Activated naive CD4-positive, alpha-beta T cell treated with anti-CD3 and anti-CD28 coated beads, Interleukin-2, amount 10 ng/mL, durations not matched to agents 7 days and 5 days (primary cell): Measurements from ENCODE around the gene ZNF282.

Source experiments
- CTCF ChIA-PET: fragments of 350-600 bp; sonication (Branson Sonifier 250); formaldehyde crosslinking; loops from one replicate; lab custom pipeline; 2021; ENCODE audit warnings: antibody characterized with exemption; lab: Charles Lee
- DNase-seq: peaks from one replicate; pipeline ENCODE4 v3.0.0-alpha.2; 2020
- H3K27ac Mint-ChIP-seq: one replicate; pipeline ENCODE4 v1.8.0; 2021; ENCODE audit warnings: mild to moderate bottlenecking, moderate library complexity, mixed read lengths
- H3K27me3 Mint-ChIP-seq: one replicate; pipeline ENCODE4 v1.8.0; 2021; ENCODE audit warnings: mild to moderate bottlenecking, mixed read lengths
- H3K36me3 Mint-ChIP-seq: one replicate; pipeline ENCODE4 v1.8.0; 2021; ENCODE audit warnings: mixed read lengths
- H3K4me1 Mint-ChIP-seq: one replicate; pipeline ENCODE4 v1.8.0; 2021; ENCODE audit warnings: mixed read lengths
- H3K4me3 Mint-ChIP-seq: one replicate; pipeline ENCODE4 v1.8.0; 2021; ENCODE audit warnings: mild to moderate bottlenecking, moderate library complexity, mixed read lengths
- H3K9me3 Mint-ChIP-seq: one replicate; pipeline ENCODE4 v1.8.0; 2021; ENCODE audit warnings: mixed read lengths

ZNF282 gene

GRCh38 chr7:149195180-149196150, at the start of gene ZNF282:
Gene ZNF282 (plus strand): TSS chr7:149195546. CDS start chr7:149195590, 44 bp downstream.
- Mint-ChIP-seq H3K27ac (peak within 1 kb of the TSS; percentile 79), H3K9me3 (no peaks in the 10 kb centered on the region), H3K27me3 (peaks cover 12% of the 10 kb centered on the region), H3K4me1 (peaks cover 48% of the 10 kb centered on the region), H3K4me3 (peak within 1 kb of the TSS; percentile 82), H3K36me3 (peaks cover 25% of the 10 kb centered on the region)
- DNase-seq, result peak; percentile 85
- CTCF ChIA-PET, result interaction anchor here (0.5 to 2.1 kb wide), 12 partner anchors 13 to 430 kb away, joined by 3 to 7 read pairs (median 5); partner anchors contain the start of genes ZNF398 and ZNF783

- Mint-ChIP-seq H3K4me3 (peak within 1 kb of the TSS; percentile 82), H3K36me3 (peaks cover 12% of the 10 kb centered on the region), H3K27me3 (no peaks in the 10 kb centered on the region), H3K27ac (peak within 1 kb of the TSS; percentile 89), H3K9me3 (no peaks in the 10 kb centered on the region), H3K4me1 (peaks cover 35% of the 10 kb centered on the region)
- CTCF ChIA-PET, result interaction anchor here (0.7 to 2.8 kb wide), 6 partner anchors 8 to 82 kb away, joined by 3 to 29 read pairs (median 4); partner anchors contain the start of gene ZNF425
- peak; percentile 81 for DNase-seq
Measured at GRCh38 chr7:149147072-149147751, 48.1 kb upstream of the ZNF282 start, which contains the start of gene ZNF398. Gene ZNF398 (plus strand): TSS chr7:149147453. CDS start chr7:149147743, 290 bp downstream.

- peaks cover 35% of the 10 kb centered on the region for H3K4me1 Mint-ChIP-seq
- CTCF ChIA-PET, result interaction anchor here (0.7 to 2.8 kb wide), 8 partner anchors 9 to 275 kb away, joined by 3 to 29 read pairs (median 4); partner anchors contain the start of gene ZNF425
- H3K9me3 Mint-ChIP-seq, result no peaks in the 10 kb centered on the region
- peak; percentile 77 for DNase-seq
- no peaks in the 10 kb centered on the region for H3K27me3 Mint-ChIP-seq
- H3K4me3 Mint-ChIP-seq, result peak overlapping the region; percentile 82
- peaks cover 12% of the 10 kb centered on the region for H3K36me3 Mint-ChIP-seq
- peak overlapping the region; percentile 85 for H3K27ac Mint-ChIP-seq
Measured at GRCh38 chr7:149147752-149148653, 47.3 kb upstream of the ZNF282 start.

- CTCF ChIA-PET, result no interaction called here
- Mint-ChIP-seq H3K9me3 (no peaks in the 10 kb centered on the region), H3K27ac (no peak overlapping the region), H3K27me3 (no peaks in the 10 kb centered on the region), H3K36me3 (peaks cover 28% of the 10 kb centered on the region), H3K4me1 (peaks cover 23% of the 10 kb centered on the region), H3K4me3 (no peak overlapping the region)
- DNase-seq, result no peak
Measured at GRCh38 chr7:149150981-149151380, 44.4 kb upstream of the ZNF282 start.

GRCh38 chr7:149153346-149153745, 42.0 kb upstream of the ZNF282 start:
- CTCF ChIA-PET, result interaction anchor here (1.7 kb wide), 1 partner anchor 39 kb away, joined by 3 read pairs; no protein-coding TSS in a partner anchor
- Mint-ChIP-seq H3K36me3 (peaks cover 35% of the 10 kb centered on the region), H3K9me3 (no peaks in the 10 kb centered on the region), H3K27ac (no peak overlapping the region), H3K4me1 (peaks cover 16% of the 10 kb centered on the region), H3K27me3 (no peaks in the 10 kb centered on the region), H3K4me3 (no peak overlapping the region)
- no peak for DNase-seq

- H3K9me3 Mint-ChIP-seq, result no peaks in the 10 kb centered on the region
- CTCF ChIA-PET, result interaction anchor here (1.7 kb wide), 1 partner anchor 39 kb away, joined by 3 read pairs; no protein-coding TSS in a partner anchor
- no peaks in the 10 kb centered on the region for H3K27me3 Mint-ChIP-seq
- H3K36me3 Mint-ChIP-seq, result peaks cover 33% of the 10 kb centered on the region
- H3K27ac Mint-ChIP-seq, result no peak overlapping the region
- H3K4me3 Mint-ChIP-seq, result no peak overlapping the region
- H3K4me1 Mint-ChIP-seq, result peaks cover 10% of the 10 kb centered on the region
- no peak for DNase-seq
Measured at GRCh38 chr7:149154056-149154455, 41.3 kb upstream of the ZNF282 start.

GRCh38 chr7:149156898-149157297, 38.4 kb upstream of the ZNF282 start:
- no peaks in the 10 kb centered on the region for H3K27me3 Mint-ChIP-seq
- DNase-seq, result no peak
- H3K36me3 Mint-ChIP-seq, result peaks cover 37% of the 10 kb centered on the region
- peaks cover 9% of the 10 kb centered on the region for H3K4me1 Mint-ChIP-seq
- H3K9me3 Mint-ChIP-seq, result no peaks in the 10 kb centered on the region
- H3K27ac Mint-ChIP-seq, result no peak overlapping the region
- CTCF ChIA-PET, result no interaction called here
- no peak overlapping the region for H3K4me3 Mint-ChIP-seq

- Mint-ChIP-seq H3K4me3 (no peak overlapping the region), H3K36me3 (peaks cover 32% of the 10 kb centered on the region), H3K4me1 (peaks cover 12% of the 10 kb centered on the region), H3K27ac (peak overlapping the region; percentile 78), H3K9me3 (no peaks in the 10 kb centered on the region), H3K27me3 (no peaks in the 10 kb centered on the region)
- CTCF ChIA-PET, result interaction anchor here (1.1 kb wide), 1 partner anchor 156 kb away, joined by 3 read pairs; no protein-coding TSS in a partner anchor
- no peak for DNase-seq
Measured at GRCh38 chr7:149161241-149161848, 34.0 kb upstream of the ZNF282 start.

- peaks cover 8% of the 10 kb centered on the region for H3K4me1 Mint-ChIP-seq
- no peak overlapping the region for H3K27ac Mint-ChIP-seq
- H3K27me3 Mint-ChIP-seq, result no peaks in the 10 kb centered on the region
- no peaks in the 10 kb centered on the region for H3K9me3 Mint-ChIP-seq
- peaks cover 36% of the 10 kb centered on the region for H3K36me3 Mint-ChIP-seq
- no peak overlapping the region for H3K4me3 Mint-ChIP-seq
- no peak for DNase-seq
- CTCF ChIA-PET, result interaction anchor here (0.6 kb wide), 1 partner anchor 99 kb away, joined by 4 read pairs; no protein-coding TSS in a partner anchor
Measured at GRCh38 chr7:149166142-149166541, 29.2 kb upstream of the ZNF282 start.

- no peak for DNase-seq
- CTCF ChIA-PET, result interaction anchor here (0.6 to 1.0 kb wide), 2 partner anchors 100 to 101 kb away, joined by 3 to 4 read pairs; no protein-coding TSS in a partner anchor
- Mint-ChIP-seq H3K4me3 (no peak overlapping the region), H3K27ac (no peak overlapping the region), H3K27me3 (no peaks in the 10 kb centered on the region), H3K4me1 (peaks cover 3% of the 10 kb centered on the region), H3K9me3 (no peaks in the 10 kb centered on the region), H3K36me3 (peaks cover 31% of the 10 kb centered on the region)
Measured at GRCh38 chr7:149166630-149167352, 28.6 kb upstream of the ZNF282 start.

GRCh38 chr7:149171892-149172533, 23.3 kb upstream of the ZNF282 start:
- H3K9me3 Mint-ChIP-seq, result no peaks in the 10 kb centered on the region
- no peak for DNase-seq
- peaks cover 27% of the 10 kb centered on the region for H3K36me3 Mint-ChIP-seq
- no peaks in the 10 kb centered on the region for H3K4me1 Mint-ChIP-seq
- no peaks in the 10 kb centered on the region for H3K27me3 Mint-ChIP-seq
- no peak overlapping the region for H3K27ac Mint-ChIP-seq
- no peak overlapping the region for H3K4me3 Mint-ChIP-seq
- CTCF ChIA-PET, result no interaction called here

GRCh38 chr7:149172534-149172920, 22.8 kb upstream of the ZNF282 start:
- Mint-ChIP-seq H3K27me3 (no peaks in the 10 kb centered on the region), H3K9me3 (no peaks in the 10 kb centered on the region), H3K27ac (no peak overlapping the region), H3K4me1 (no peaks in the 10 kb centered on the region), H3K36me3 (peaks cover 28% of the 10 kb centered on the region), H3K4me3 (no peak overlapping the region)
- CTCF ChIA-PET, result no interaction called here
- DNase-seq, result no peak
